B cell (primary cell): ENCODE results near the gene SBK1. TPM values are rescaled to one million over a fixed set of nuclear protein-coding genes. Genes with fewer than 3 reads are reported as not detected.

Experiments
- ATAC-seq: fragments of 200-7000 bp; cut with Tn5 transposase; one replicate; pipeline ENCODE4 v1.10.0; 2021; ENCODE audit warnings: low read depth, mild to moderate bottlenecking, moderate number of reproducible peaks, moderate library complexity
- CTCF ChIA-PET: fragments of 350-600 bp; sonication (Branson Sonifier 250); formaldehyde crosslinking; loops from one replicate; lab custom pipeline; 2021; ENCODE audit warnings: antibody characterized with exemption, inconsistent platforms; lab: Charles Lee
- POLR2A ChIA-PET: fragments of 350-600 bp; sonication (Branson Sonifier 250); formaldehyde crosslinking; loops from one replicate; lab custom pipeline; 2021; ENCODE audit warnings: antibody characterized with exemption; lab: Charles Lee
- DNase-seq: peaks from one replicate; pipeline ENCODE4 v3.0.0; 2013
- H2AFZ ChIP-seq: 2 replicates; pipeline ENCODE4 v1.6.1; 2012; ENCODE audit warnings: mild to moderate bottlenecking, low read depth, low read length; ENCODE audit not compliant: insufficient read depth, poor library complexity, severe bottlenecking
- H3K27ac ChIP-seq, 2 donors: 1 replicate in 1 of 2; 2 replicates in 1 of 2; pipeline ENCODE4 v1.5.1; 2012 to 2013; ENCODE audit warnings: low read length in 2 of 2, mild to moderate bottlenecking in 2 of 2, moderate library complexity in 1 of 2
- H3K27me3 ChIP-seq, 4 experiments: fragments of 200-600 bp in 1 of 4; sonication (generic) in 1 of 4; replicated peaks in 1 of 4; 1 replicate in 2 of 4; 2 replicates in 2 of 4; pipeline versions ENCODE4 v1.6.1 to v1.7.0; 2013 to 2016; ENCODE audit warnings: low read length in 3 of 4, mild to moderate bottlenecking in 2 of 4, mixed read lengths in 1 of 4, moderate library complexity in 1 of 4; ENCODE audit not compliant: insufficient read depth in 4 of 4, control insufficient read depth in 3 of 4; ENCODE audit errors: control extremely low read depth in 1 of 4
- H3K36me3 ChIP-seq, 2 experiments: replicated peaks in 1 of 2; 1 replicate in 1 of 2; 2 replicates in 1 of 2; pipeline versions ENCODE4 v1.6.1 to v1.7.1; 2013; ENCODE audit warnings: low read length in 1 of 2; ENCODE audit not compliant: insufficient read depth in 2 of 2, control insufficient read depth in 1 of 2; ENCODE audit errors: control extremely low read depth in 1 of 2, extremely low read depth in 1 of 2
- H3K4me1 ChIP-seq, 2 donors: fragments of 200-600 bp in 1 of 2; sonication (generic) in 1 of 2; 1 replicate in 1 of 2; 2 replicates in 1 of 2; pipeline versions ENCODE4 v1.5.1 to v1.6.1; 2013 to 2017; ENCODE audit warnings: low read length in 2 of 2; ENCODE audit not compliant: control insufficient read depth in 2 of 2, insufficient read depth in 2 of 2
- H3K4me2 ChIP-seq: replicated peaks from 2 replicates; pipeline ENCODE3; 2012; ENCODE audit warnings: mild to moderate bottlenecking, low read depth, low read length; ENCODE audit not compliant: poor library complexity, severe bottlenecking
- H3K4me3 ChIP-seq, 5 experiments: fragments of 200-600 bp in 1 of 5; sonication (generic) in 1 of 5; 1 replicate in 3 of 5; 2 replicates in 2 of 5; pipeline versions ENCODE4 v1.5.1 to v1.7.0; 2011 to 2016; ENCODE audit warnings: low read length in 4 of 5, mild to moderate bottlenecking in 4 of 5, low read depth in 2 of 5, control low read depth in 1 of 5, moderate library complexity in 1 of 5; ENCODE audit not compliant: insufficient read depth in 1 of 5; ENCODE audit errors: control extremely low read depth in 1 of 5, extremely low read depth in 1 of 5
- H3K79me2 ChIP-seq: fragments of 200-600 bp; sonication (generic); one replicate; pipeline ENCODE4 v1.6.0; 2016; ENCODE audit warnings: low read length; ENCODE audit not compliant: control insufficient read depth, insufficient read depth
- H3K9ac ChIP-seq: fragments of 200-600 bp; sonication (generic); 2 replicates; pipeline ENCODE4 v1.6.1; 2017; ENCODE audit warnings: mild to moderate bottlenecking, low read length, moderate library complexity
- H3K9me3 ChIP-seq, 3 donors: one replicate each; pipeline versions ENCODE4 v1.6.1 to v1.7.1; 2013; ENCODE audit warnings: low read length in 2 of 3; ENCODE audit not compliant: control insufficient read depth in 2 of 3, insufficient read depth in 1 of 3; ENCODE audit errors: control extremely low read depth in 1 of 3
- H4K20me1 ChIP-seq: 2 replicates; pipeline ENCODE4 v1.6.0; 2012; ENCODE audit warnings: mild to moderate bottlenecking, low read length; ENCODE audit not compliant: insufficient read depth, control insufficient read depth, poor library complexity, severe bottlenecking
- H3K27ac Mint-ChIP-seq: one replicate; pipeline ENCODE4 v1.8.0; 2021; ENCODE audit warnings: mixed read lengths
- H3K27me3 Mint-ChIP-seq: one replicate; pipeline ENCODE4 v1.8.0; 2021; ENCODE audit warnings: mixed read lengths
- H3K4me1 Mint-ChIP-seq: one replicate; pipeline ENCODE4 v1.8.0; 2021; ENCODE audit warnings: mixed read lengths
- H3K4me3 Mint-ChIP-seq: one replicate; pipeline ENCODE4 v1.8.0; 2021; ENCODE audit warnings: mixed read lengths
- H3K9me3 Mint-ChIP-seq: one replicate; pipeline ENCODE4 v1.8.0; 2022; ENCODE audit warnings: mixed read lengths; ENCODE audit not compliant: insufficient read depth
- CTCF ChIP-seq: fragments of 200-600 bp; IDR thresholded peaks from one replicate; pipeline ENCODE4 v1.8.0; 2022; ENCODE audit warnings: antibody characterized with exemption, mild to moderate bottlenecking
- EZH2 ChIP-seq: IDR thresholded peaks from 2 replicates; pipeline ENCODE4 v1.6.1; 2012; ENCODE audit warnings: borderline replicate concordance, low read depth, mild to moderate bottlenecking, moderate library complexity, low read length; ENCODE audit not compliant: insufficient read depth, poor library complexity, severe bottlenecking
- WGBS: methylation state at CpG from one replicate; pipeline ENCODE4 v1.1.5; 2013; ENCODE audit warnings: missing lambda C conversion rate; ENCODE audit not compliant: insufficient coverage; 5-methylcytosine and 5-hydroxymethylcytosine counted together
- intact Hi-C: fragments of 100-400 bp; cut with micrococcal nuclease; formaldehyde crosslinking; loops from one replicate; pipeline ENCODE4 v1.10.0; 2022
- polyA plus RNA-seq: library from polyadenylated mRNA; depleted of rRNA; stranded (reverse); fragments of >200 nt; gene quantifications from 2 replicates; pipeline ENCODE4 v1.2.3, GENCODE V29; 2012
- total RNA-seq, 2 donors: library from RNA; stranded (reverse); fragments of 120-200 nt in 1 of 2; gene quantifications; 1 replicate in 1 of 2; 2 replicates in 1 of 2; pipeline versions ENCODE4 v1.2.3 to v1.2.4, GENCODE V29; 2013 to 2022

Gene SBK1
- total and polyA plus RNA-seq, 2 donors (not counting 1 experiment from before 2014, with no cell fraction given) = 0.22 to 1.3 TPM

- Mint-ChIP-seq H3K9me3 (no peaks in the 10 kb centered on the region), H3K4me1 (no peaks in the 10 kb centered on the region), H3K27ac (no peak overlapping the region), H3K27me3 (peaks cover 34% of the 10 kb centered on the region), H3K4me3 (no peak overlapping the region)
- no peak for DNase-seq
- Histone ChIP-seq H3K27ac (no peak overlapping the region), H3K4me2 (no peak overlapping the region), H3K9ac (no peak overlapping the region), H3K79me2 (no peaks in the 10 kb centered on the region), H3K4me1 (no peaks in the 10 kb centered on the region), H3K9me3 (peaks cover 0 to 5% (median 0%) of the 10 kb centered on the region in 3 donors), H3K36me3 (no peaks in the 10 kb centered on the region), H4K20me1 (no peaks in the 10 kb centered on the region), H2AFZ (no peak overlapping the region), H3K4me3 (no peak overlapping the region), H3K27me3 (peaks cover 0 to 13% (median 0%) of the 10 kb centered on the region in 4 experiments)
- ATAC-seq = no peak
- CTCF ChIA-PET = no interaction called here
- WGBS = 53% methylated on average over 17 of the region's 18 CpGs
- POLR2A ChIA-PET = no interaction called here
- TF ChIP-seq CTCF (no peak), EZH2 (no peak)
- intact Hi-C loops = no loop called here
Measured at GRCh38 chr16:28258567-28258966, 33.8 kb upstream of the SBK1 start.

GRCh38 chr16:28259091-28259780 lies 33.1 kb upstream of the SBK1 start:
- CTCF ChIA-PET = no interaction called here
- no peak overlapping the region for H3K9ac ChIP-seq
- no peak overlapping the region for H3K4me3 ChIP-seq
- 78% methylated on average over 28 of the region's 29 CpGs for WGBS
- H3K27ac ChIP-seq = no peak overlapping the region
- H3K4me2 ChIP-seq = no peak overlapping the region
- Mint-ChIP-seq H3K9me3 (no peaks in the 10 kb centered on the region), H3K27ac (no peak overlapping the region), H3K27me3 (peaks cover 40% of the 10 kb centered on the region), H3K4me1 (no peaks in the 10 kb centered on the region), H3K4me3 (no peak overlapping the region)
- ATAC-seq = no peak
- H3K36me3 ChIP-seq = no peaks in the 10 kb centered on the region
- intact Hi-C loops = no loop called here
- H3K9me3 ChIP-seq = peaks cover 0 to 2% (median 0%) of the 10 kb centered on the region in 3 donors
- H4K20me1 ChIP-seq = no peaks in the 10 kb centered on the region
- POLR2A ChIA-PET = no interaction called here
- H3K79me2 ChIP-seq = no peaks in the 10 kb centered on the region
- H2AFZ ChIP-seq = no peak overlapping the region
- no peaks in the 10 kb centered on the region for H3K4me1 ChIP-seq
- no peak for DNase-seq
- H3K27me3 ChIP-seq = peaks cover 0 to 13% (median 0%) of the 10 kb centered on the region in 4 experiments
- TF ChIP-seq CTCF (no peak), EZH2 (no peak)
